ENCODE data around the gene U2AF1L4.

- no peak for TF ChIP-seq ZFP30 (CRISPR knock-in tag; IDR thresholded peaks at IDR 0.05)
- TF ChIP-seq PPARA (CRISPR knock-in tag; IDR thresholded peaks at IDR 0.05; ENCODE audit: borderline replicate concordance) = no peak
- TF ChIP-seq PATZ1 (CRISPR knock-in tag; IDR thresholded peaks at IDR 0.05; ENCODE audit: borderline replicate concordance) = no peak
- TF ChIP-seq ARNTL (CRISPR knock-in tag; IDR thresholded peaks at IDR 0.05; ENCODE audit: borderline replicate concordance, low read depth) = no peak
- TF ChIP-seq GLIS3 (CRISPR knock-in tag; IDR thresholded peaks at IDR 0.05) = no peak
- no peak for TF ChIP-seq POU6F1 (CRISPR knock-in tag; IDR thresholded peaks at IDR 0.05; ENCODE audit: borderline replicate concordance, low read depth)
- TF ChIP-seq TOX (CRISPR knock-in tag; IDR thresholded peaks at IDR 0.05; ENCODE audit: borderline replicate concordance) = no peak
- no peak for TF ChIP-seq CSRNP3 (CRISPR knock-in tag; IDR thresholded peaks at IDR 0.05)
- TF ChIP-seq TCF4 (CRISPR knock-in tag; IDR thresholded peaks at IDR 0.05; ENCODE audit: borderline replicate concordance) = no peak
- TF ChIP-seq ZNF8 (CRISPR knock-in tag; IDR thresholded peaks at IDR 0.05) = no peak
- no peak for TF ChIP-seq CREB5 (CRISPR knock-in tag; IDR thresholded peaks at IDR 0.05; ENCODE audit: low read depth)
- no peak for TF ChIP-seq ZC3H10 (CRISPR knock-in tag; IDR thresholded peaks at IDR 0.05)
- no peak for TF ChIP-seq TSHZ2 (CRISPR knock-in tag; IDR thresholded peaks at IDR 0.05)
Measured at GRCh38 chr19:35764432-35765315, 19.5 kb upstream of the U2AF1L4 start.
